Body of pancreas (tissue), 4 donors: ENCODE measurements around the gene BRD4. TPM values are rescaled to one million over a fixed set of nuclear protein-coding genes. Genes with fewer than 3 reads are reported as not detected.
A peak's percentile ranks its signal among the peaks of the same experiment; 100 is the strongest.

Source experiments
- ATAC-seq: fragments of 150-250 bp; one replicate; pipeline ENCODE4 v1.9.1; 2016
- DNase-seq, 4 donors: peaks; one replicate each; pipeline ENCODE4 v3.0.0-alpha.2; 2019
- H3K27ac ChIP-seq, 4 donors: fragments of 200-600 bp; sonication (generic); 1 replicate in 3 of 4; 2 replicates in 1 of 4; pipeline versions ENCODE4 v1.5.1 to v1.6.1; 2016 to 2019; ENCODE audit warnings: mild to moderate bottlenecking in 1 of 4, mixed read lengths in 1 of 4, moderate library complexity in 1 of 4
- H3K27me3 ChIP-seq, 2 donors: fragments of 200-600 bp; sonication (generic); one replicate each; pipeline ENCODE4 v1.6.0; 2016; ENCODE audit warnings: mild to moderate bottlenecking in 1 of 2
- H3K36me3 ChIP-seq, 2 donors: fragments of 200-600 bp; sonication (generic); replicated peaks in 1 of 2; 2 replicates each; pipeline ENCODE4 v1.5.1; 2016; ENCODE audit warnings: low read depth in 2 of 2; ENCODE audit not compliant: insufficient read depth in 1 of 2
- H3K4me1 ChIP-seq: fragments of 200-600 bp; sonication (generic); one replicate; pipeline ENCODE4 v1.6.0; 2016
- H3K4me3 ChIP-seq, 2 donors: fragments of 200-600 bp; sonication (generic); 1 replicate in 1 of 2; 2 replicates in 1 of 2; pipeline ENCODE4 v1.5.1; 2016 to 2019
- H3K9me3 ChIP-seq, 3 donors: fragments of 200-600 bp; sonication (generic); 1 replicate in 2 of 3; 2 replicates in 1 of 3; pipeline ENCODE4 v1.5.1; 2016
- POLR2A ChIP-seq, 3 donors: fragments of 450-650 bp; IDR thresholded peaks; one replicate each; pipeline ENCODE4 v1.6.1; 2016; ENCODE audit warnings: antibody characterized with exemption in 3 of 3, mild to moderate bottlenecking in 2 of 3
- WGBS, 2 donors: methylation state at CpG; one replicate each; pipeline ENCODE4 v1.1.5; 2017; 5-methylcytosine and 5-hydroxymethylcytosine counted together
- intact Hi-C: fragments of 100-400 bp; cut with DNase I; formaldehyde crosslinking; loops from one replicate; pipeline ENCODE4 v1.15.1; 2023
- total RNA-seq, 2 donors: library from RNA; depleted of rRNA; stranded (reverse); fragments of >200 nt; gene quantifications; one replicate each; pipeline ENCODE4 v1.1.0, GENCODE V29; 2016
- TF ChIP-seq, protein P1 (sequence below), 7 experiments: fragments of 450-650 bp in 4 of 7; fragments of 200-600 bp in 3 of 7; sonication (generic) in 3 of 7; IDR thresholded peaks; one replicate each; pipeline ENCODE4 v1.5.1; 2016 to 2019; ENCODE audit warnings: antibody characterized with exemption in 7 of 7

BRD4 gene
- total RNA-seq, 2 donors from 2014 or later, result 15.3 to 33.6 TPM

DNA sequence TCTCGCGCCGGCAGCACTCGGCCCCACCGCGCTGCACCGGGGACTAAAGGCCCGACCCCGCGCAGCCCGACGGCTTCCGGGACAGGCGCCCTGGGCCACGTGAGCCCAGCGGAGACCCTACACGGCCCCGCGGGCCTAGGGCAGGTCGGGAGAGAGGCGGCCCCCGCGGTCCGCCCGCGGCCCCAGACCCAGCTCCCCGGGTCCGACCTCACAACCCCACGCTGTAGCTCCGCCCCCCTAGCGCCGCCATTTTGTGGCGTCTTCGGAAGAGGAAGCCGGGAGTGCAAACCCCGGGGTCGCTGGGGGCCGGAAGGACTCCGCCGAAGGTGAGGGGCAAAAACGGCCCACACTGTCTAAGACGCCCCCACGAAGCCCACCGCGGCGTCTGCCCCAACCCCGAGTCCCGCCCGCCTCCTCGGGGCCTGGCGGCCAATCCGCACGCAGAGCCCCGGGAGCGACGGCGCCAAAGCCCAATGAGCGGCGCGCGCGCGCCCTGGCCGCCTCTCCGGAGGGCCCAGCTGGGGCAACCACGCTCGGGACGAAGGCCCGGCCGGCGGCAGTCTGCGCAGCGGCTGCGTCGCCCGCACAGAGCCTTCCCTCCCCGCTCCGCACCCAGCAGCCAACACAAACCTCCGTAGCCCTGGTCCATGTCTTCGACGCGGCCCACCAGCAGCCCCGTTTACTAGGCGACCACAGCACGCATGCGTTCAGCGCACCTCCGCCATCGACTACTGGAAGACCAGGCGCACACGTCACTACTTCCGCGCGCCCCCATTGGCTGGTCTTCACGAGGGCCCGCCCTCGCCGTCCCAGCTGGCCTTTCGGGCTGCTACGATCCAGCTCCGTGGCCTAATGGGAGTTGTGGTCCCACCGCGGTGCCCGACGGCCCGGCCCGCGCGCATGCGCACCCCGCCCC is 47.0 kb upstream of the BRD4 start, which contains the start of gene AKAP8:
Gene AKAP8, minus strand, starts transcription at position 705 of the 916 bp plus-strand sequence. Its CDS starts 56 bp downstream, at position 649.
- peak within 1 kb of the TSS; percentile 88 to 98 (median 94) for H3K27ac ChIP-seq
- intact Hi-C loops, result loop anchor here (10.0 kb wide), 1 partner anchor 115 kb away; no protein-coding TSS in a partner anchor
- peaks cover 44% of the 10 kb centered on the region for H3K4me1 ChIP-seq
- WGBS, 2 donors, result 0% methylated on average over 6 to 111 of the region's 111 CpGs
- no peaks in the 10 kb centered on the region for H3K9me3 ChIP-seq
- peak; percentile 97 for ATAC-seq
- peak; percentile 98 to 99 (median 99) for DNase-seq
- TF ChIP-seq POLR2A (IDR thresholded peaks at IDR 0.05), result peak; percentile 85 to 90 (median 89)
- TF ChIP-seq, protein P1, sequence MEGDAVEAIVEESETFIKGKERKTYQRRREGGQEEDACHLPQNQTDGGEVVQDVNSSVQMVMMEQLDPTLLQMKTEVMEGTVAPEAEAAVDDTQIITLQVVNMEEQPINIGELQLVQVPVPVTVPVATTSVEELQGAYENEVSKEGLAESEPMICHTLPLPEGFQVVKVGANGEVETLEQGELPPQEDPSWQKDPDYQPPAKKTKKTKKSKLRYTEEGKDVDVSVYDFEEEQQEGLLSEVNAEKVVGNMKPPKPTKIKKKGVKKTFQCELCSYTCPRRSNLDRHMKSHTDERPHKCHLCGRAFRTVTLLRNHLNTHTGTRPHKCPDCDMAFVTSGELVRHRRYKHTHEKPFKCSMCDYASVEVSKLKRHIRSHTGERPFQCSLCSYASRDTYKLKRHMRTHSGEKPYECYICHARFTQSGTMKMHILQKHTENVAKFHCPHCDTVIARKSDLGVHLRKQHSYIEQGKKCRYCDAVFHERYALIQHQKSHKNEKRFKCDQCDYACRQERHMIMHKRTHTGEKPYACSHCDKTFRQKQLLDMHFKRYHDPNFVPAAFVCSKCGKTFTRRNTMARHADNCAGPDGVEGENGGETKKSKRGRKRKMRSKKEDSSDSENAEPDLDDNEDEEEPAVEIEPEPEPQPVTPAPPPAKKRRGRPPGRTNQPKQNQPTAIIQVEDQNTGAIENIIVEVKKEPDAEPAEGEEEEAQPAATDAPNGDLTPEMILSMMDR (IDR thresholded peaks at IDR 0.05), result no peak
- no peaks in the 10 kb centered on the region for H3K36me3 ChIP-seq
- H3K27me3 ChIP-seq, result no peaks in the 10 kb centered on the region
- H3K4me3 ChIP-seq, result peak within 1 kb of the TSS; percentile 88 to 98

DNA sequence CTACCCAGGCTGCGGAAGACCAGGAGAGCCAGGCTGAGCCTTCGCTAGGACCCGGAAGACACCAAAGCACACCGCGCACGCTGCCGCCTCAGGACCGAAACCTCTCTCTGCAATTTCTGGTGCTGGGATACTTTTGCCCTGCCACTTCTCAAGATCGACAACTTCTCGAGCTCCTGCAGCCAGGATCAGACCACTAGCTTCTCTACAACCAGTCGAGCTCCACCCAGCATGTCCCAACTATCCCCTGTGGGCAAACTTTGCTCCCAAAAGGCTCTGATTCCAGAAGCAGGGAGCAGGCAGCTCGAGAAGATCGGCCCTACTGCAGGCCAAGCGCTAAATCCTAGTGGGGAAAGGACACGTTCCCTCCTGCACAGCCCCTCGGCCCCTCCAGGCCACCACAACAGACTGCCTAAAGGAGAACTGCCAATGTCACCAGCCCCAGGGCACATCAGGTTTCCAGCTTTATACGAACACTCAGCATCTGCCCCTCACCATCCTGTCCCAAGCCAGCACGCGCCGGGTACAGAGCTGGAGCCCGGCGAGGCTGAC is 46.3 kb upstream of the BRD4 start:
- Histone ChIP-seq H3K9me3 (no peaks in the 10 kb centered on the region), H3K27me3 (no peaks in the 10 kb centered on the region), H3K27ac (peak overlapping the region; percentile 88 to 98 (median 94)), H3K4me3 (peak overlapping the region; percentile 88 to 98), H3K36me3 (no peaks in the 10 kb centered on the region), H3K4me1 (peaks cover 47% of the 10 kb centered on the region)
- DNase-seq (peak; percentile 54 to 63 (median 59)), ATAC-seq (peak; percentile 15)
- intact Hi-C loops, result loop anchor here (10.0 kb wide), 1 partner anchor 114 kb away; no protein-coding TSS in a partner anchor
- WGBS, 2 donors, result 0% methylated on average over 13 to 22 of the region's 22 CpGs
- TF ChIP-seq POLR2A (IDR thresholded peaks at IDR 0.05), result no peak

DNA sequence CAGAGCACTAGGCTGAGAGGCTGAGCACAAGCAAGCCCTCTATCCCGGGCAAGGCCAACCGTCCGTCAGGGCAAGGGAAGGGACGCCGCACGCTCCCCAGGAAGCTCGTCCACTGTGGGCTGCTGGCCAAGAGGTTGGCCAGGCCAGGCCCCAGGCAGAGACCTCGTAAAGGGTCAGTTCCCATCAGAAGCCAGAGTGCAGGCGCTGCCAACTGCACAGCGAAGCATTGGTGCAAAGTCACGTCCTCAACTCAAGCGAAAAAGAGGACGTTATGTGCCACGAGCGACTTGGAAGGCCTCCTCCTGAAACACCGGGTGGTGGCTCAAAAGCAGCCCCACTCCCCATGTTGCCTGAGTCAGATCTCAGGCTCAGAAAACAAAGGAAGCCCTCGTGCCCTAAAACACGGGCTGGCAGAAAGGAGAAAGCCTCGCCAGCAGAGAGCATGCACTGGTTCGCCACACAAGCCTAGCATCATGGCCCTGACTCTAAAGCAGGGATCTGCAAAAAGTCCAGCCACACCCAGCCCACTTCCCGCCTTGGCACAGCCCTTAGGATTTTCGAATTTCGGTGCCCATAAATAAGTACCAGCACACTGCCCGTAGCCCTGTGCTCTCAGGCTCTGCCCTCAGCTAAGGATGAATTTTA is 42.6 kb upstream of the BRD4 start:
- Histone ChIP-seq H3K4me1 (peaks cover 36% of the 10 kb centered on the region), H3K9me3 (no peaks in the 10 kb centered on the region), H3K4me3 (no peak overlapping the region), H3K27ac (peak overlapping the region in 2 of 4 donors; percentile 6 to 38), H3K36me3 (peaks cover 7 to 16% of the 10 kb centered on the region in 2 donors), H3K27me3 (no peaks in the 10 kb centered on the region)
- ATAC-seq, result no peak
- no peak for TF ChIP-seq POLR2A (IDR thresholded peaks at IDR 0.05)
- TF ChIP-seq, protein P1 (IDR thresholded peaks at IDR 0.05), result no peak
- 70 to 77% methylated on average over 21 to 24 of the region's 24 CpGs for WGBS, 2 donors
- intact Hi-C loops, result loop anchor here (10.0 kb wide), 1 partner anchor 110 kb away; no protein-coding TSS in a partner anchor
- peak in 1 of 4 donors; percentile 21 for DNase-seq

DNA sequence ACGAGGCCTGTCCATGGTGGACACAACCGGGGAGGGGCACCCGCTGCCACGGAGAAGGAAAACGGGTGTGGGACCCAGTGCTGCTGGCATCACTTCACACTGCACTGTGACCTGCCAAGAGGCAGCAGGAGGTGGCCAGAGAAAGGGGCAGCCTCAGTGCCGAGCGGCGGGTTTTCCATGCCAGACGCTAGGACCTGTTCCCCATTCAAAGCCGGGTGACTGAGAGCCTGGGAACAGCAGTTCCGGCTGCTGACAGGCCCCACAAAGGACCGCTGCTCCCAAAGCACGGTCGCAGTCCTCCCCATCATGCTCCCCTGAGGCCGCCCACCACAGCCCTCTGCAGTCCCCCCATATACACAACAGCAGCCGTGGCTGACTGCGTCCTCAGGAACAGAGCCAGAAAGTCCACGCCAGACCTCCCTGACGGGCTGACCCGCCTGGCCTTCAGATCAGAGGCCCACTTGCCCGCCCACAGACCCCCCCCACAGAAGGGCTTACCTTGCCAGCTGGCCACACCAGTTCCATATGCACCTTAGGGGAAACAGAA is 41.8 kb upstream of the BRD4 start:
- no peaks in the 10 kb centered on the region for H3K27me3 ChIP-seq
- H3K4me1 ChIP-seq, result peaks cover 36% of the 10 kb centered on the region
- no peak overlapping the region for H3K4me3 ChIP-seq
- H3K27ac ChIP-seq, result peak overlapping the region in 2 of 4 donors; percentile 6 to 38
- DNase-seq (no peak), ATAC-seq (no peak)
- no peak for TF ChIP-seq POLR2A (IDR thresholded peaks at IDR 0.05)
- TF ChIP-seq, protein P1 (IDR thresholded peaks at IDR 0.05), result no peak
- WGBS, 2 donors, result 77 to 85% methylated on average over 8 to 21 of the region's 21 CpGs
- peaks cover 14 to 22% of the 10 kb centered on the region in 2 donors for H3K36me3 ChIP-seq
- H3K9me3 ChIP-seq, result no peaks in the 10 kb centered on the region
- intact Hi-C loops, result loop anchor here (10.0 kb wide), 1 partner anchor 109 kb away; no protein-coding TSS in a partner anchor
